GM03348 (cell line): Measurements from ENCODE around the gene TRIM6.
"Not testable (repeated sequence)": the region's sequence is repeated elsewhere in the genome, so short reads cannot be mapped to it uniquely, and the experiment has no call there.

Source experiments
- DNase-seq: peaks from one replicate; pipeline ENCODE4 v3.0.0; 2012; ENCODE audit warnings: low spot score

TRIM6 gene

GRCh38 chr11:5596607-5597201 lies at the start of gene TRIM6:
TRIM6 (plus strand) TSS chr11:5596637; CDS start chr11:5596898, 261 bp downstream.
- DNase-seq, result peak; percentile 78

GRCh38 chr11:5547982-5548381 lies 48.5 kb upstream of the TRIM6 start:
- DNase-seq, result no peak

GRCh38 chr11:5548440-5548839 lies 48.0 kb upstream of the TRIM6 start, which contains the start of gene OR52H1:
OR52H1 (minus strand) TSS chr11:5548540; CDS start chr11:5545505, 3,035 bp downstream.
- no peak for DNase-seq

- DNase-seq, result peak; percentile 54
Measured at GRCh38 chr11:5550440-5551095, 45.9 kb upstream of the TRIM6 start.

- DNase-seq, result no peak
Measured at GRCh38 chr11:5553343-5553742, 43.1 kb upstream of the TRIM6 start.

GRCh38 chr11:5556596-5557188 lies 39.7 kb upstream of the TRIM6 start:
- DNase-seq, result no peak

- no peak for DNase-seq
Measured at GRCh38 chr11:5557751-5558150, 38.7 kb upstream of the TRIM6 start.

- DNase-seq, result no peak
Measured at GRCh38 chr11:5564259-5565019, 32.0 kb upstream of the TRIM6 start.

- no peak for DNase-seq
Measured at GRCh38 chr11:5574654-5575053, 21.8 kb upstream of the TRIM6 start.

- DNase-seq, result no peak
Measured at GRCh38 chr11:5575152-5575551, 21.3 kb upstream of the TRIM6 start.

- DNase-seq, result no peak
Measured at GRCh38 chr11:5577101-5577500, 19.3 kb upstream of the TRIM6 start.

- DNase-seq, result no peak
Measured at GRCh38 chr11:5580577-5580976, 15.9 kb upstream of the TRIM6 start, which contains the start of gene OR52B6. OR52B6 (plus strand) TSS chr11:5580877; CDS start chr11:5580877, 0 bp downstream.

GRCh38 chr11:5581014-5581413 lies 15.4 kb upstream of the TRIM6 start:
- no peak for DNase-seq

- DNase-seq, result not testable (repeated sequence)
Measured at GRCh38 chr11:5584458-5584857, 12.0 kb upstream of the TRIM6 start.

GRCh38 chr11:5589906-5590305 lies 6.5 kb upstream of the TRIM6 start:
- DNase-seq, result not testable (repeated sequence)

- DNase-seq, result no peak
Measured at GRCh38 chr11:5591613-5592012, 4.8 kb upstream of the TRIM6 start.

GRCh38 chr11:5592615-5593014 lies 3.8 kb upstream of the TRIM6 start:
- DNase-seq, result no peak

GRCh38 chr11:5593146-5593545 lies 3.3 kb upstream of the TRIM6 start:
- DNase-seq, result peak; percentile 23

- no peak for DNase-seq
Measured at GRCh38 chr11:5597953-5598352, 1.5 kb downstream of the TRIM6 start.

- DNase-seq, result peak; percentile 69
Measured at GRCh38 chr11:5600374-5600851, 4.0 kb downstream of the TRIM6 start.

GRCh38 chr11:5602791-5603190 lies 6.4 kb downstream of the TRIM6 start:
- not testable (repeated sequence) for DNase-seq

GRCh38 chr11:5603326-5603725 lies 6.9 kb downstream of the TRIM6 start:
- no peak for DNase-seq
